ELF-1 (cell line): Measurements from ENCODE around the gene TP53I13.

Experiments
- DNase-seq: peaks from one replicate; pipeline ENCODE4 v3.0.0-alpha.2; 2016; ENCODE audit warnings: low read depth, low spot score

The TP53I13 gene

GRCh38 chr17:29615048-29615385 lies 46.5 kb downstream of the TP53I13 start:
- DNase-seq: peak; percentile 60

GRCh38 chr17:29615492-29616299 lies 47.2 kb downstream of the TP53I13 start:
- peak; percentile 91 for DNase-seq

- DNase-seq: no peak
These were observed 48.0 kb downstream of the TP53I13 start for GRCh38 chr17:29616300-29617048.

GRCh38 chr17:29617125-29617480 lies 48.6 kb downstream of the TP53I13 start:
- DNase-seq: peak; percentile 90

- peak; percentile 91 for DNase-seq
These were observed 49.2 kb downstream of the TP53I13 start for GRCh38 chr17:29617481-29618271.

GRCh38 chr17:29618272-29619065 lies 50.0 kb downstream of the TP53I13 start:
- no peak for DNase-seq

GRCh38 chr17:29619251-29619650 lies 50.8 kb downstream of the TP53I13 start:
- peak; percentile 52 for DNase-seq

- DNase-seq: peak; percentile 83
These were observed 51.8 kb downstream of the TP53I13 start for GRCh38 chr17:29620271-29620670.

GRCh38 chr17:29620779-29621500 lies 52.4 kb downstream of the TP53I13 start:
- DNase-seq: no peak

- no peak for DNase-seq
These were observed 53.3 kb downstream of the TP53I13 start for GRCh38 chr17:29621751-29622194.
